Gastrocnemius medialis (tissue), 4 donors: ENCODE results near the gene EIF5. TPM values are rescaled to one million over a fixed set of nuclear protein-coding genes. Genes with fewer than 3 reads are reported as not detected.

Source experiments
- ATAC-seq, 2 donors: fragments of 150-250 bp; one replicate each; pipeline ENCODE4 v1.9.1; 2016
- DNase-seq, 2 donors: peaks; one replicate each; pipeline ENCODE4 v3.0.0-alpha.2; 2019
- H3K27ac ChIP-seq, 4 donors: fragments of 200-600 bp; sonication (generic); 1 replicate in 1 of 4; 2 replicates in 3 of 4; pipeline ENCODE4 v1.5.1; 2016 to 2018; ENCODE audit warnings: mild to moderate bottlenecking in 2 of 4, moderate library complexity in 1 of 4
- H3K27me3 ChIP-seq, 3 donors: fragments of 200-600 bp; sonication (generic) in 2 of 3; 1 replicate in 1 of 3; 2 replicates in 2 of 3; pipeline versions ENCODE4 v1.5.1 to v1.6.0; 2016 to 2019; ENCODE audit warnings: mild to moderate bottlenecking in 1 of 3, moderate library complexity in 1 of 3
- H3K36me3 ChIP-seq, 2 donors: fragments of 200-600 bp; sonication (generic) in 1 of 2; one replicate each; pipeline ENCODE4 v1.5.1; 2017 to 2018
- H3K4me1 ChIP-seq, 2 donors: fragments of 200-600 bp; sonication (generic) in 1 of 2; one replicate each; pipeline ENCODE4 v1.5.1; 2016 to 2017; ENCODE audit warnings: mild to moderate bottlenecking in 2 of 2
- H3K4me3 ChIP-seq, 4 donors: fragments of 200-600 bp; sonication (generic) in 3 of 4; 1 replicate in 1 of 4; 2 replicates in 3 of 4; pipeline ENCODE4 v1.5.1; 2016 to 2019; ENCODE audit warnings: mild to moderate bottlenecking in 2 of 4
- H3K9me3 ChIP-seq, 3 donors: fragments of 200-600 bp; sonication (generic) in 2 of 3; 1 replicate in 1 of 3; 2 replicates in 2 of 3; pipeline ENCODE4 v1.5.1; 2016 to 2019
- POLR2A ChIP-seq, 2 donors: fragments of 450-650 bp; IDR thresholded peaks; one replicate each; pipeline ENCODE4 v1.6.1; 2017; ENCODE audit warnings: antibody characterized with exemption in 2 of 2, mild to moderate bottlenecking in 2 of 2, moderate library complexity in 2 of 2
- in situ Hi-C, 4 donors: fragments of 200-750 bp; cut with MboI; loops; one replicate each; pipeline versions ENCODE4 v1.15.0 to v1.8.0; 2017; ENCODE audit warnings: low sequenced_read_pairs in 4 of 4
- intact Hi-C: fragments of 100-400 bp; cut with DNase I; formaldehyde crosslinking; loops from one replicate; pipeline ENCODE4 v1.15.1; 2023; ENCODE audit warnings: low total_unique reads
- total RNA-seq, 4 donors: library from RNA; depleted of rRNA; stranded (reverse); fragments of >200 nt; gene quantifications; one replicate each; pipeline versions ENCODE4 v1.1.0 to v1.2.3, GENCODE V29; 2016
- TF ChIP-seq, protein P1 (sequence below), 5 experiments: fragments of 450-650 bp in 3 of 5; fragments of 200-600 bp in 2 of 5; sonication (generic) in 2 of 5; IDR thresholded peaks in 4 of 5; conservative IDR thresholded peaks in 1 of 5; 1 replicate in 4 of 5; 2 replicates in 1 of 5; pipeline ENCODE4 v1.5.1; 2016 to 2019; ENCODE audit warnings: antibody characterized with exemption in 5 of 5, mild to moderate bottlenecking in 3 of 5, moderate library complexity in 3 of 5

Gene EIF5
- total RNA-seq, 4 donors from 2014 or later = 313 to 538 (median 374) TPM

DNA sequence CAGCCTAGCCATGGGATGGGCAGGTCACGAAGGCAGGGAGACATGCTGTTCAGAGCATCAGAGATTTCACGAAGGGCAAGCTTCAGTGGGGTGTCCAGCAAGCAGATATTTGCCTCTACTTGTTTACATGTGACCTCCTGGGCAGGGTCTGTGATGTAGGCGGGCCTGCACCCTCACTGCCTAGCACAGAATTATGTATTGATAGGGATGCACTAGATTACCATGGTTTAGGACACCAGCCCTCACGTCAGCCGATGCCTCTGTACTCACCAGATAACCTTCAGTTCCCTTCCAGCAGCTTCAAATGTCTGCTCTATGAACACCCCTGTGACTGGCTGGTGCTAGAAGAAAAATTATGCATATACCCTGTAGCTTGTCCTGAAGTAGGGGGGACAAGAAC lies 5.1 kb upstream of the EIF5 start:
- H3K36me3 ChIP-seq = no peaks in the 10 kb centered on the region
- H3K27ac ChIP-seq = no peak overlapping the region
- in situ Hi-C loops (no loop called here), intact Hi-C loops (no loop called here)
- no peak for ATAC-seq
- H3K27me3 ChIP-seq = no peaks in the 10 kb centered on the region
- peaks cover 11 to 13% of the 10 kb centered on the region in 2 donors for H3K4me1 ChIP-seq
- TF ChIP-seq, protein P1, sequence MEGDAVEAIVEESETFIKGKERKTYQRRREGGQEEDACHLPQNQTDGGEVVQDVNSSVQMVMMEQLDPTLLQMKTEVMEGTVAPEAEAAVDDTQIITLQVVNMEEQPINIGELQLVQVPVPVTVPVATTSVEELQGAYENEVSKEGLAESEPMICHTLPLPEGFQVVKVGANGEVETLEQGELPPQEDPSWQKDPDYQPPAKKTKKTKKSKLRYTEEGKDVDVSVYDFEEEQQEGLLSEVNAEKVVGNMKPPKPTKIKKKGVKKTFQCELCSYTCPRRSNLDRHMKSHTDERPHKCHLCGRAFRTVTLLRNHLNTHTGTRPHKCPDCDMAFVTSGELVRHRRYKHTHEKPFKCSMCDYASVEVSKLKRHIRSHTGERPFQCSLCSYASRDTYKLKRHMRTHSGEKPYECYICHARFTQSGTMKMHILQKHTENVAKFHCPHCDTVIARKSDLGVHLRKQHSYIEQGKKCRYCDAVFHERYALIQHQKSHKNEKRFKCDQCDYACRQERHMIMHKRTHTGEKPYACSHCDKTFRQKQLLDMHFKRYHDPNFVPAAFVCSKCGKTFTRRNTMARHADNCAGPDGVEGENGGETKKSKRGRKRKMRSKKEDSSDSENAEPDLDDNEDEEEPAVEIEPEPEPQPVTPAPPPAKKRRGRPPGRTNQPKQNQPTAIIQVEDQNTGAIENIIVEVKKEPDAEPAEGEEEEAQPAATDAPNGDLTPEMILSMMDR (IDR thresholded peaks at IDR 0.05 in 4 of 5, conservative IDR thresholded peaks at IDR 0.05 in 1 of 5) = no peak
- TF ChIP-seq POLR2A (IDR thresholded peaks at IDR 0.05) = no peak
- H3K9me3 ChIP-seq = no peaks in the 10 kb centered on the region
- DNase-seq = no peak
- no peak overlapping the region for H3K4me3 ChIP-seq

DNA sequence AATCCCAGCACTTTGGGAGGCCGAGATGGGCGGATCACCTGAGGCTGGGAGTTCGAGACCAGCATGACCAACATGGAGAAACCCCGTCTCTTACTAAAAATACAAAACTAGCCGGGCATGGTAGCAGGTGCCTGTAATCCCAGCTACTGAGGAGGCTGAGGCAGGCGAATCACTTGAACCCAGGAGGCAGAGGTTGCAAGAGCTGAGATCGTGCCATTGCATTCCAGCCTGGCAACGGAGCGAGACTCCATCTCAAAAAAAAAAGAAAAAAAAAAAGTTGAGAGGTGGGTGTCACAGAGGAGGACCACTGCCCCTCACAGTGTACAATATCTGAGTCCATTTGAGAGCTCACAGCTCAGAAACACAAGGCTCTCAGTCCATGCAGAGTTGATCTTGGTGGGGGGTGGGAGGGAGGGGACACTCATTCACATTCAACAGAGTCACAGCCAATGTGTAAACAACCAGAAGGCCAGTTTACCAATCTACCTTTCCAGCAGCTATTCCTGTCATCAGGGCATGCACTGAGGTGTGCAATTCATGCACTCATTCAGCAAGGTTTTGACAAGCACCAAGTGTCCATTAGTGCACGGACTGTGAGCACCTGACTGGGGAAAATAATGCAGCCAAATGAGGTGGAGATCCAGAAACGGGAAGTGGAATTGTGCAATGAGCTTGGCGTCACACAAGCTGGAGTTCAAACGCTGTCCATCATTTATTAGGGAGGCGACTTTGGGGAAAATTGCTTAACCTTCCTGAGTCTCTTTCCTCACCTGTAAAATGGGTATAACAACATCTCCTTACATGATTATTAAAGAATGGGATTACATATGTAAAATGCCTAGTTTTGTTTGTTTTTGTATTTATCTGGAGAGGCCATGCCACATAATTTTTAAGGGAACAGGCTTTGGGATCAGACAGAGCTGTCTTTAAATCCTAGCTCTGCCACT lies 4.4 kb upstream of the EIF5 start:
- DNase-seq (no peak), ATAC-seq (no peak)
- no peak overlapping the region for H3K4me3 ChIP-seq
- no peaks in the 10 kb centered on the region for H3K36me3 ChIP-seq
- no peaks in the 10 kb centered on the region for H3K9me3 ChIP-seq
- H3K27ac ChIP-seq = no peak overlapping the region
- H3K4me1 ChIP-seq = peaks cover 11 to 13% of the 10 kb centered on the region in 2 donors
- no peaks in the 10 kb centered on the region for H3K27me3 ChIP-seq
- TF ChIP-seq, protein P1 (IDR thresholded peaks at IDR 0.05 in 4 of 5, conservative IDR thresholded peaks at IDR 0.05 in 1 of 5) = no peak
- no peak for TF ChIP-seq POLR2A (IDR thresholded peaks at IDR 0.05)
- intact Hi-C loops (loop anchor here (5.0 kb wide), 2 partner anchors 173 to 1012 kb away; partner anchors contain the start of gene ZNF839), in situ Hi-C loops (loop anchor here in 1 of 4 donors (10.0 kb wide), 1 partner anchor 65 kb away; no protein-coding TSS in a partner anchor)

DNA sequence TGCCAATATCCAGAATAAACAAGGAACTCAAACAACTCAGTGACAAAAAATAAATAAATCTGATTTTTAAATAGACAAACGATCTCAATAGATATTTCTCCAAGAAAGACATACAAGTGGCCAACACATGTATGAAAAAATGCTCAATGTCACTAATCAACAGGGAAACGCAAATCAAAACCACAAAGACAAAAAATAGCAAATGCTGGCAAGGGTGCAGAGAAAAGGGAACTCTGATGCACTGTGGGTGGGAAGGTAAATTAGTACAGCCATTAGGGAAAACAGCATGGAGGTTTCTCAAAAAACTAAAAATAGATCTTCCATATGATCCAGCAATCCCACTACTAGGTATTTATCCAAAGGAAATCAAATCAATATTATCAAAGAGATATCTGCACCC lies 3.5 kb upstream of the EIF5 start:
- TF ChIP-seq, protein P1 (IDR thresholded peaks at IDR 0.05 in 4 of 5, conservative IDR thresholded peaks at IDR 0.05 in 1 of 5) = no peak
- no peak for TF ChIP-seq POLR2A (IDR thresholded peaks at IDR 0.05)
- Histone ChIP-seq H3K27ac (no peak overlapping the region), H3K27me3 (no peaks in the 10 kb centered on the region), H3K4me1 (peaks cover 15% of the 10 kb centered on the region in 2 donors), H3K9me3 (no peaks in the 10 kb centered on the region), H3K36me3 (peaks cover 0 to under 1% of the 10 kb centered on the region in 2 donors), H3K4me3 (no peak overlapping the region)
- intact Hi-C loops = loop anchor here (5.0 kb wide), 2 partner anchors 172 to 1013 kb away; partner anchors contain the start of gene ZNF839
- in situ Hi-C loops = loop anchor here in 1 of 4 donors (10.0 kb wide), 1 partner anchor 64 kb away; no protein-coding TSS in a partner anchor
- DNase-seq = no peak
- ATAC-seq = no peak

DNA sequence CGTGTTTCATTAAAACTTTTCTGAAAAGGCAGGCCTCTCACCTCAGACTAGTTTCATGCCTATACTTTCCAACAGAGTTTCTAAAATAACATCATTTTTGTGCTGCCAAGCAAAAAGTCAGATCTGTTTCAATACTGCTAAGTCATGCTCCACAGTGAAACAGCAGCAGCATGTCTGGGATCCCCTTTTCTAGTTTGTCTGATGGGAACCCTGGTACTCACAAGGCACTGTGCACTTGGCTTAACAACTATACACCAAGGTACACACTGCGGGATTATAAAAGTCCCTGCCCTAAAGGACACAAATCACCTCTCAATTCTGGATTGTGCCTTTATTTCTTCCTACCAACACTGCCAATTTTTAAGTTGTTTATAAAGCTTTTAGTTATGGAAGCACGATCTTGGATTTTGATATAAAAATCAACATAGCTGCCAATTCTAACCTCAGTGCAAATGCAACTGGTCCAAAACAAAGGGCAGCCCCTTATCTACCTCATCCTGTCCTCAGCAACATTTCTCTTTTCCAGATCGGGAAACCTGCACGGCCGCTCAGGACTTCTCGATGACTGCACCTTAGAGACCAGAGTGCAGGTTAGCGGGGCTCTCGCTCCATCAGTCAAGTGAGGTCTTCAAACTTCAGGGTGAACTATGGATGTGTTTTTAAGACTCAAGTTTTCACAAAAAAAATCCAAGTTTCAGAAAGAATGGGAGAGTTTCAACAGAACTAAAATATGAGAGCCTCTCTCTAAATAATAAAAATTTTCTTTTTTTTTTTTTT lies 1.7 kb upstream of the EIF5 start:
- in situ Hi-C loops = loop anchor here in 1 of 4 donors (10.0 kb wide), 1 partner anchor 62 kb away; no protein-coding TSS in a partner anchor
- H3K27me3 ChIP-seq = no peaks in the 10 kb centered on the region
- DNase-seq (no peak), ATAC-seq (no peak)
- H3K9me3 ChIP-seq = no peaks in the 10 kb centered on the region
- H3K36me3 ChIP-seq = peaks cover 0 to 18% of the 10 kb centered on the region in 2 donors
- TF ChIP-seq, protein P1 (IDR thresholded peaks at IDR 0.05 in 4 of 5, conservative IDR thresholded peaks at IDR 0.05 in 1 of 5) = no peak
- no peak for TF ChIP-seq POLR2A (IDR thresholded peaks at IDR 0.05)
- H3K4me3 ChIP-seq = no peak overlapping the region
- intact Hi-C loops = loop anchor here (5.0 kb wide), 2 partner anchors 170 to 1015 kb away; partner anchors contain the start of gene ZNF839
- peak overlapping the region; percentile 92 to 100 (median 98) for H3K27ac ChIP-seq
- H3K4me1 ChIP-seq = peaks cover 25 to 31% of the 10 kb centered on the region in 2 donors
